IPS-18c (cell line): ENCODE measurements around the gene UNC45B.
"Not testable (repeated sequence)": the region's sequence is repeated elsewhere in the genome, so short reads cannot be mapped to it uniquely, and the experiment has no call there.

Experiments
- H3K4me3 ChIP-seq: 2 replicates; pipeline ENCODE4 v1.7.0; 2013; ENCODE audit warnings: low read depth, mild to moderate bottlenecking, low read length, moderate library complexity; ENCODE audit not compliant: insufficient read depth
- H3K9me3 ChIP-seq: one replicate; pipeline ENCODE4 v1.6.1; 2013; ENCODE audit warnings: mild to moderate bottlenecking, low read length, moderate library complexity; ENCODE audit not compliant: control insufficient read depth, insufficient read depth

Gene UNC45B

DNA sequence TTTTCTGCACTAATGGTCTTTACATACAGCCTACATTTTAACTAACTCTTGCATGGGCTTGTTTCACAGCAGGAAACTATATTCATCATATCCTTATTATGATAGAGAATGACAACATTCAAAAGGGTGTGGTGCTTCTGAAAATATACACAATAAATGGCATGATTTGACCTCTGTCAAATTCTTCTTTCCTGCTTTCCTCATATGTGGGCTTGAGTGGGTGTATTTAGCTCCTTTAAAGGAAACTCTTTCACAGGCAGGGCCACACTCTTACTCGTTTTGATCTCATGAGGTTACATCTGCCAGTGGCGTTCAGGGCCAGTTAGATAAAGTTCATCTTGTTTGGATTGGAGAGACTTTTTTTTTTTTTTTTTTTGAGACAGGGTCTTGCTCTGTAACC, 40.5 kb downstream of the UNC45B start:
- Histone ChIP-seq H3K9me3 (peaks cover 2% of the 10 kb centered on the region), H3K4me3 (no peak overlapping the region)

DNA sequence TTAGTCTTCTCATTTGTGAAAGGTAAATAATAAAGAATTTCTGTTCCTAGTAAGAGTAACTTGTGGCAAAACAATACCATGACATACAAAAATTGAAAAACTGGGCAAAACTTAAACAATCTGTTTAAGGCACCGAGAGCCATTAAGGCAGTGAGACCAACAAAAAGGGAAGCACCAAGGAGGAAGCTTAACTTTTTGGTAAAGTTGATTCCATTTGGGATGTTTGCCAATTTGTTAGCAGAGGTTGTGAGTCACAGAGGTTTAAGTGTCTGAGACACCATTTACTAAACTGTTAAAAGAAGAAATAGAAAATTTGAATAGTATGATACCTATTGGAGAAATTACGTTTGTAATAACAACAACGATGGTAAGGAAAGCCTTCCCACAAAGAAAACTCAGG, 41.7 kb downstream of the UNC45B start:
- Histone ChIP-seq H3K4me3 (no peak overlapping the region), H3K9me3 (peaks cover 2% of the 10 kb centered on the region)

DNA sequence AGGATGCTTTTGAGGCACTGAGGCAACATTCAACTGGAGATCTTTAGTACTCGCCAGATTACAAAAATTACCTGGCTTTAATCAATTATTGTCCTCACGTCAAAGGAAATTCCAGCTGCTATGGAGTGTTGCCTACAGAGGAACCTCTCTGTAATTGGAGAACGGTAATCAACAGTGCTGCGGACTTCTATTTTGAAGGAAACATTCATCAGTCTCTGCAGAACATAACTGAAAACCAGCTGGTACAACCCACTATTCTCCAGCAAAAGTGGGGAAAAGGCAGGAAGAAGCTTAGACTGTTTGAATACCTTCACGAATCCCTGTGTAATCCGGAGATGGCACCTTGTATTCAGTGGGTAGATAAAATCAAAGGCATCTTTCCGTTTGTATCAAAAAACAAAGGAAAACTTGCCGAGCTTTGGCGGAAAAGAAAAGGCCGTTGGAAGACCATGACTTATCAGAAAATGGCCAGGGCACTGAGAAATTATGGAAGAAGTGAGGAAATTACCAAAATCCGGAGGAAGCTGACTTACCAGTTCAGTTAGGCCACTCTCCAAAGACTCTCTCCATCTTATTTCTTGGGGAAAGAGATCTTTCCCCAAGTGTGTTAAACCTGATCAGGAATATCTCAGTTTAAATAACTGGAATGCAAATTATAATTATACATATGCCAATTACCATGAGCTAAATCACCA, 43.5 kb downstream of the UNC45B start:
- H3K9me3 ChIP-seq, result peaks cover 2% of the 10 kb centered on the region
- no peak overlapping the region for H3K4me3 ChIP-seq

DNA sequence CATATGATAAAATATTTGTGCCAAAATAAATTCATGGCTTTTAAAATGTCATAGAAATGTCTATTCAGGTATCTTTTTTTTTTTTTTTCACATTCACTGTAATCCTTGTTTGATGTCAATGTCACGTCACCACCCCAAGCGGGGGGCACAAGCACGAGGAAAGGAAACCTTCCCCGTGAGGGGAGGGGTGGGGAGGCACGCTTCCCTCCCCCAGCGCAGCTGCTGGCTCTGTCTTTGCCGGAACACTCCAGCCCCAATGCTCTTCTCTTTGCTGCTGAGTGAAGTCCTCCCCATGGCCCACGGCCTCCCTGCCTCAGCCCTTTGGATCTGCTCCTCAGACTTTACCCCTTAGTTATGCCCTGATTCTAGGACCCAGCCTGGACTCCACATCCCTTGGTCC, 45.1 kb downstream of the UNC45B start:
- H3K4me3 ChIP-seq, result no peak overlapping the region
- H3K9me3 ChIP-seq, result peaks cover 2% of the 10 kb centered on the region

DNA sequence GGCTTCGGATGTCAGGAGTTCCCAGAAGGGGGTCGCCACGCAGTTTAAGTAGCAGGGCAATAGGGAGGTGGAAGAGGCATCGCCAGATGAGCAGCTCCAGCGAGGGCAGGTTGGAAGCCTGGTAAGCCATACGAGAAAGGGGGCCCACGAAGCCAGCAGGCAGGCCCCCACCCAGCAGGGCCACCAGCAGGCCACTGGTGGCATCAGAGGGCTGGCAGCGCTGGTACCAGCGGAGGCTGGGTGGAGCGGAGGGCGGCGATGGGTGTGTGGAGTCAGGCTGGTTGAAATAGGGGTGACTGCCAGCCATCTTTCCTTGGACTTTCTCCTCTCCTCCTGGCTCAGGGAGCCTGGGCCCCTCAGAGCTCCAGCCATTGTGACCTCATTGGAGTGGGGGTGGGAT, 46.4 kb downstream of the UNC45B start, which contains the start of gene SLC35G3:
TSS of gene SLC35G3 (minus strand) at position 393 of the 400 bp plus-strand sequence. CDS start at position 307, 86 bp downstream.
- not testable (repeated sequence) for H3K4me3 ChIP-seq, H3K9me3 ChIP-seq

DNA sequence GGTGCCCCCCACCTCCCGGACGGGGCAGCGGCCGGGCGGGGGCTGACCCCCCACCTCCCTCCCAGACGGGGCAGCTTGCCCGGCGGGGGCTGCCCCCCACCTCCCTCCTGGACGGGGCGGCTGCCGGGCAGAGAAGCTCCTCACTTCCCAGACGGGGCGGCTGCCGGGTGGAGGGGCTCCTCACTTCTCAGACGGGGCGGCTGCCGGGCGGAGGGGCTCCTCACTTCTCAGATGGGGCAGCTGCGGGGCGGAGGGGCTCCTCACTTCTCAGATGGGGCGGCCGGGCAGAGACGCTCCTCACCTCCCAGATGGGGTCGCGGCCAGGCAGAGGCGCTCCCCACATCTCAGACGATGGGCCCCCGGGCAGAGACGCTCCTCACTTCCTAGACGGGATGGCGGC, 47.4 kb downstream of the UNC45B start:
- not testable (repeated sequence) for H3K4me3 ChIP-seq, H3K9me3 ChIP-seq

DNA sequence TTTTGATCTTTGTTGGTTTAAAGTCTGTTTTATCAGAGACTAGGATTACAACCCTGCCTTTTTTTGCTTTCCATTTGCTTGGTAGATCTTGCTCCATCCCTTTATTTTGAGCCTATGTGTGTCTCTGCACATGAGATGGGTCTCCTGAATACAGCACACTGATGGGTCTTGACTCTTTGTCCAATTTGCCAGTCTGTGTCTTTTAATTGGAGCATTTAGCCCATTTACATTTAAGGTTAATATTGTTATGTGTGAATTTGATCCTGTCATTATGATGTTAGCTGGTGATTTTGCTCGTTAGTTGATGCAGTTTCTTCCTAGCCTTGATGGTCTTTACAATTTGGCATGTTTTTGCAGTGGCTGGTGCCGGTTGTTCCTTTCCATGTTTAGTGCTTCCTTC, 55.0 kb downstream of the UNC45B start:
- not testable (repeated sequence) for H3K4me3 ChIP-seq, H3K9me3 ChIP-seq

DNA sequence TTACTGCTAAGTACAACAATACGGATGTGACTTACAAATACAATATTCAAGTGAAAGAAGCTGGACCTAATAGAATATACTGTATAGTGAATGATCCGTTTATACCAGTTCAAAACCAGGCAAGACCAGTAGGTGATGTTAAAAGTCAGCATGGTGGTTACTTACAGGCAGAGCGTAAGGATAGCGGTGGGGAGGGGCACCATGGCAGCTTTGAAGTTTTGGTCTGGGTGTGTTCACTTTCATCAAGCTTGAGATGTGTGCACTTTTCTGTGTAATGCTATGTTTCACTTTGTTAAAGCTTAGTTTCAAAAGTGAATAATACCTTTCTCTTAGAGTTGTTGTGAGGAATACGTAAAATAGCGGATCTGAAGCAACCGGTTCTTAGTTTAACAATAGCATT, 63.1 kb downstream of the UNC45B start:
- Histone ChIP-seq H3K9me3 (peaks cover 2% of the 10 kb centered on the region), H3K4me3 (no peak overlapping the region)

DNA sequence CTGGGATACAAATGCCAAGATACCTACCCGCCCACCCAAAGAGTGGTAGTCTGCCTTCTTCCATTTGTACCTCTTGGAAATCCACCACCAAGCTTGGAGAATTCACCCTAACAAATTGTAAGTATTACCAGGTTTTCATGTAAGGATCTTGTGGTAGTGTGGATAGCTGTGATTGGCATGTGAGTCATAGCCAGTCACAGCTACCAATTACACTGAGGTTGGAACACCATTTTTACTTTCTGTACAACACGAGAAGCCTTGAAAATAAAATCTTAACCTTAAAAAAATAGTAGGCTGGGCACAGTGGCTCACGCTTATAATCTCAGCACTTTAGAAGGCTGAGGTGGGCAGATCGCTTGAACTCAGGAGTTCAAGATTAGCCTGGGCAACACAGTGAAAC, 65.1 kb downstream of the UNC45B start:
- Histone ChIP-seq H3K4me3 (no peak overlapping the region), H3K9me3 (peaks cover 2% of the 10 kb centered on the region)

DNA sequence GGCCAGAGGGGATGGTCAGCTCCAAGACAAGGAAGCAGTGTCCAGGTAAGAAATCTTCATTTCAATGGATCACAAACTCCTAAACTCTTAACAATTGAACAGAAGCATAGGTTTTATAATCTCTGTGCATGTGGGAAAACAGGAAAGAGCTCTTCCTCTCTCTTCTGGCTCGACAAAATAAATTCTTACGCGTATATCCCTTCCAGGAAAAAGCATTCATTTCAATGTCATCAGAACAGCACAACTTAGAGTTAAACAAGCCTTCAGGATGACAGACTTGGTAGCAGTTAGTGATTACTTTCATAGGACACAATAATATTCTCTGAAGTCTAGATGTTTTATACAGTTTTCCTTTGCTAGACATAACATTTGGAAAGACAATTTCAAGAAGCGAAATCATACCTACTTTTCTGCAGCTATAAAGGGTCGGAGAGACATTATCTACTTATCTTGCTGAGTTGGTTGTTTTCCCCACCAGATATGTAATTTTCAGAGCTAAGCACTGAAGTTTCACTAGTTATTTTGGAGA, 65.9 kb downstream of the UNC45B start:
- H3K4me3 ChIP-seq, result no peak overlapping the region

DNA sequence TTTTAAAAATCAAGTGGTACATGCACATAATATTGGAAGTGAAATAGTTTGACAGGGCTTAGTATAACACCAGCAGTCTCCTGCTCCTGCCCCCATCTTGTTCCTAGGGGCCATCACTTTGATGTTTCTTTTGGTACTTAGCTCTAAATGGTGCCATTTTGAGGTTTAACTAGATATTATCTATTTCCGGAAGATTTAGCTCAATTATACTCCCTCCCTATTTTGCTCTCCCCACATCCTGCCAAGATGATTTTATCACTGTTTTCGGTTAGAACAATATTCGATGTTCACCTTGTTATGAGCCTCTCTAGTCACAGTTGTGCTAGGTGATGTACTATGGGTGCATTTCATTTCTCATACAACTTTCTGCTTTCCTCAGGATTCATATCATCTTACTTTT, 66.6 kb downstream of the UNC45B start:
- H3K9me3 ChIP-seq, result peaks cover 2% of the 10 kb centered on the region

More for the DNA sequence above, 65.9 kb downstream of the UNC45B start:
- peaks cover 2% of the 10 kb centered on the region for H3K9me3 ChIP-seq

DNA sequence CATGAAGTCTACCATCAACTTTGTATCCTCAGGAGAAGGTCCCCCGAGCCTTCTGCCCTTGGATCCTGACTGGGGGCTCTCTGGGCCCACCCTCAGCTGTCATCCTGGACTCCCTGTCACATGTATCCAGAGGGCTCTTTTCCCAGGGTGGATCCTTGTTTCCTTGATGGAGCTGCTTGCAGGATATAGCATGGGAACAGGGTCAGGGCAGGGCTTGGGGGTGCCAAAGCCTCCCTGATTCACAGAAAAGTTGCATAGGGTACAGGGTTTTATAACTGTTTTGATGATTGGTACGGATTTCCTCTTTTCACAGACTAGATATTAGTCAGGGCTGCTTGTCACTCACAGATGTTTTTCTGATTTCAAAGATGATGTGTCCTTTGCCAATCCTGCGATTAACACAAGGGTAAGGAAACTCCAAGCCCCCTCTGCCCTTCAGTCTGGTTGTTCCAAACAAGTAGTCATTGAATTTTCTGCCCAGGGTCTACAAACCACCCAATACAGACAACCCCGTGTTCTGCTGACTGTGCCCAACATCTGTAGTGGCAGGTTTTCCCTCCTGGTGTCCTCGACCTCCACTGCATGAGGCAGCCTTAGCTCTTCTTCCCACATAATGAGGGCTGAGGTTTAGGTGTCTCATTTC, 67.1 kb downstream of the UNC45B start:
- H3K4me3 ChIP-seq, result no peak overlapping the region
- peaks cover 2% of the 10 kb centered on the region for H3K9me3 ChIP-seq

More for the DNA sequence above, 66.6 kb downstream of the UNC45B start:
- H3K4me3 ChIP-seq, result no peak overlapping the region

DNA sequence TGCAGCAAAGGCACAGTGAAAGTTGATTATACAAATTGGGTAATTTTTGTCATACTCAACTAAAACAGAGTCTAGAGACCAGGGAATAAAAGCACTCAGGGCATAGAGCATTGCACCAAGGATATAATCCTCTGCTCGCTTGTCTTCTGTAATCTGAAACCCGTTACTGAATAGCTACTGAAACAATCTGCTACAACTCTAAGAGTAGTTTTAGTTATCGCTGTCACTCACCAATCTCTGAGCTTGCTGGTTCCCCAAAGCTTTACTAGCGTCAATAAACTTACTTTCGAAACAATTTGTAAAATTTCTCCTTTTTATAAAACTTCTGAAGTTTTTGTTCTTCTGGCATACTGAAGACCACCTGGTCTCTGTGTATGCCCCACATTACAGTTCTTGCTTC, 69.5 kb downstream of the UNC45B start:
- Histone ChIP-seq H3K9me3 (peaks cover 2% of the 10 kb centered on the region), H3K4me3 (no peak overlapping the region)

DNA sequence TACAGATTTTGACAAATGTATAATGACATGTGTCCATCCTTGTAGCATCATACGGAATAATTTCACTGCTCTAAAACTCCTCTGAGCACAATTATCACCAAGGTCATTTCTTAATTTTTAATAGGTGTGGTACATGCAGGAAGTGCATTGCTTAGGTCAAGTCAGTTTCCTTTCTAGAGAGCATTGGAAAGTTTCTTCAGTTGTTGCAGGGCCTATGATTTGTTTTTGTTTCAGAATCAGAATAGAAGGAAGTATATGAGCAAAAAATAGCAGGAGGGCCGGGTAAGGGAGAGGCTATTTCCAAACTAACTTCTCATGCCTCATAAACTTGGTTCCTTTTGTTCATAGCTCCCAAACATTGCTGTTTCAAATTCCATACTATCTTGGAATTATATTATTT, 71.3 kb downstream of the UNC45B start:
- no peaks in the 10 kb centered on the region for H3K9me3 ChIP-seq
- no peak overlapping the region for H3K4me3 ChIP-seq

DNA sequence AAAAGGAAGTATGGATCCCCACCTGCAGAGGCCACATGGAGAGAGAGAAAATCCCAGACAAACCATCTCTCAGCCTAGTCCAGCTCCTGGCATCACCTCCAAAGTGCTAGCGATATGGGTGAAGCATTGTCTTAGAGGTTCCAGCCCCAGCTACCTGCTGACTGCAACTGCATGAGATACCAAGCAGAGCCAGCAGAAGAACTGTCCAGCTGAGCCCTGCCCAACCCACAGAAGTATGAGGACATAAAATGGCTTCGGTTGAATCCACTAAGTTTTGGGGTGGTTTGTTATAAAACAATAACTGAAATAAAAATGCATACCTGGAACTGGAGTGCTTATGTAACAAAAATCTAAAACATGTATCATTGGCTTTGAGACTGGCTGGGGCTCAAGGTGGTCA, 74.8 kb downstream of the UNC45B start:
- Histone ChIP-seq H3K4me3 (no peak overlapping the region), H3K9me3 (no peaks in the 10 kb centered on the region)

DNA sequence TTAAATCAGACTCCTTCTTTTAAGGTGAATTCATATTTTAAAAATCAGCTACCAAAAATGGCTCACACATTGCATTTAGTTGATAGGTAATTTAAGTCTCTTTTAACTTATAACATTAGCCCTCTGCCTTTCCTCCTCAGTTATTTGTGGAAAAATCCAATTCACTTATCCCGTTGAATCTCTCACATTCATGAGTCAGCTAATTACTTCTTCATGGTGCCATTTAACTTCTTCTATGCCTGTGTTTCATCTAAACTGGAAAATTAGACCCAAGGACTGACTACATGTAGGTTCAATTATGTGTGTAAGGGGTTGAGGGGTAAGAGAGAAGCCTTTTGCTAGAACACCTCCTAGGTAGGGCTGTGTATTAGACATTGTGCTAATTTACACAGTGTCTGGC, 76.8 kb downstream of the UNC45B start:
- H3K4me3 ChIP-seq, result no peak overlapping the region
- no peaks in the 10 kb centered on the region for H3K9me3 ChIP-seq

DNA sequence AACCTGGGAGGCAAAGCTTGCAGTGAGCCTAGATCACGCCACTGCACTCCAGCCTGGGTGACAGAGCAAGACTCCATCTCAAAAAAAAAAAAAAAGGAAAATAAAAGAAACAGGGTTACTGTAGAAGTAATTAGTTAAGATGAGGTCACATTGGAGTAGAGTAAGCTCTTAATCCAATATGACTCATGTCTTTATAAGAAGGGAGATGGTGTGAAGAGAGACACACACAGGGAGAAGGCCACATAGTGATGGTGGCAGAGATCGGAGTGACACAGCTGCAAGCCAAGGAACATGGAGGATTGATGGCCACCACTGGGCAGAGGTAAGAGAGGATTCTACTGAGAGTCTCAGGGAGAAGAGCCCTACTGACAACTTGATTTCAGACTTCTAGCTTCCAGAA, 79.9 kb downstream of the UNC45B start:
- H3K9me3 ChIP-seq, result peaks cover 2% of the 10 kb centered on the region
- H3K4me3 ChIP-seq, result no peak overlapping the region

DNA sequence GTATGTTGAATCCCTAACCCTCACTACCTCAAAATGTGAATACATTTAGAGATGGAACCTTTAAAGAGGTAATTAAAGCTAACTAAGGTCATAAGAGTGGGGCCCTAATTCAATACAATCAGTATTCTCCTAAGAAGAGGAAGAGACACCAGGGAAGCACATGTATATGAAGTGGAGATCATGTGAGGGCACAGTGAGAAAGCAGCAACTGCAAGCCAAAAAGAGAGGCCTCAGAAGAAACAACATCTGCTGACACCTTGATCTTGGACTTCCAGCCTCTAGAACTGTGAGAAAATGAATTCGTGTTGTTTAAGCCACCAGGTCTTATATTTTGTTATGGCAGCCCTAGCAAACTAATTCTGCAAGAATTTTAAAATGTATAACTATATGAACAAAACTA, 82.0 kb downstream of the UNC45B start:
- H3K4me3 ChIP-seq, result no peak overlapping the region
- H3K9me3 ChIP-seq, result peaks cover 2% of the 10 kb centered on the region
